ENCODE data around the gene CYP4A22. TPM values are rescaled to one million over a fixed set of nuclear protein-coding genes. Genes with fewer than 3 reads are reported as not detected.
"Not testable (repeated sequence)": the region's sequence is repeated elsewhere in the genome, so short reads cannot be mapped to it uniquely, and the experiment has no call there.

CYP4A22 gene
- total RNA-seq, 1 donor from 2014 or later, result not detected

DNA sequence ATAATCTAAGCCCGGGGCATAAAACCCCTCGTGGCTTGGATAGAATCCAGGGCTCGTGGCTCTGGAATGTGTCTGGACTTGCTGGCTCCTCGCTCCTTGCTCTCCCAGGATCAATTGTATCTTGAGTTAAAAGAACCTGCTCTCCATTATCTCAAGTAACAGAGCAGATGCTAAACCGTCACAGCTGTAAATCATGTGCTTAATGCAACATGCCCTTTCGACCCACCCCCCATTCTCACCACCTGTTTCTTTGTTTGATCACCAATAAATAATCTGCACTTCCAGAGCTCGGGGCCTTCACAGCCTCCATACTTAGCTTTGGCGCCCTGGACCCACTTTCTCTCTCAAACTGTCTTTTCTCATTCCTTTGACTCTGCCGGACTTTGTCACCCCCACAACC lies 11.9 kb downstream of the CYP4A22 start:
- not testable (repeated sequence) for DNase-seq (ENCODE audit: low spot score in 2 of 2); FAIRE-seq

DNA sequence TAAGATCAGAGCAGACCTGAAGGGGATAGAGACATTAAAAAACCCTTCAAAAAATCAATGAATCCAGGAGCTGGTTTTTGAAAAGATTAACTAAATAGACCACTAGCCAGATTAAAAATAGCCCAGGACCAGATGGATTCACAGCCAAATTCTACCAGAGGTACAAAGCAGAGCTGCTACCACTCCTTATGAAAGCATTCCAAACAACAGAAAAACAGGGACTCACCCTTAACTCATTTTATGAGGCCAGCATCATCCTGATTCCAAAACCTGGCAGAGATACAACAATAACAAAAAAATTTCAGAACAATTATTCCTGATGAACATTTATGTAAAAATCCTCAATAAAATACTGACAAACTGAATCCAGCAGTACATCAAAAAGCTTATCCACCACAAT lies 19.2 kb downstream of the CYP4A22 start:
- FAIRE-seq, result not testable (repeated sequence)

DNA sequence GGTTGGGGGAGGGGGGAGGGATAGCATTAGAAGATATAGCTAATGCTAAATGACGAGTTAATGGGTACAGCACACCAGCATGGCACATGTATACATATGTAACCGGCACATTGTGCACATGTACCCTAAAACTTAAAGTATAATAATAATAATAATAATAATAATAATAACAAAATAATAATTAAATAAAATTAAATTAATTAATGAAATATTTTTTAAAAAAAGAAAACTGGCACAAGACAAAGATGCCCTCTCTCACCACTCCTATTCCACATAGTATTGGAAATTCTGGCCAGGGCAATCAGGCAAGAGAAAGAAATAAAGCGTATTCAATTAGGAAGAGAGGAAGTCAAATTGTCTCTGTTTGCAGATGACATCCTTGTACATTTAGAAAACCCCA lies 20.7 kb downstream of the CYP4A22 start:
- FAIRE-seq; DNase-seq (ENCODE audit: low spot score in 2 of 2): not testable (repeated sequence)

More for the DNA sequence above, 19.2 kb downstream of the CYP4A22 start:
- not testable (repeated sequence) for DNase-seq (ENCODE audit: low spot score in 2 of 2)

DNA sequence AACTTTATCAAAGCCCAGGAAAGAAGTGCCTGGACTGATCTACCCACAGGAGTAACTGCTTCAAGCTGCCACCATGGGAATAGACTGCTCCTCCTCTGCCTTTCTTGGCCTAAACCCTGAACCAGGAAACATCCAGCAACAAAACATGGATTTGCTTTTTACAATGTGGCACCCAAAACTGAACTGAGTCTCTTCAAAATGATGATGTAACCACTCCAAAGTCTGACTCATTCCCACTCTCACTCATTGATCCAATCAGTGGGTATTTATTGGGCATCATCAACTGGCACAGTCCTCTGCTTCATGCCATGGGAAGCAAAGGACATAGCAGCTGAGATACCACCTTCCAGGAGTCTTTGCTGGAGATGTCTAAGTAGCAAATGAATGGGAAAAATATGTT lies 23.5 kb downstream of the CYP4A22 start:
- FAIRE-seq, result no peak

DNA sequence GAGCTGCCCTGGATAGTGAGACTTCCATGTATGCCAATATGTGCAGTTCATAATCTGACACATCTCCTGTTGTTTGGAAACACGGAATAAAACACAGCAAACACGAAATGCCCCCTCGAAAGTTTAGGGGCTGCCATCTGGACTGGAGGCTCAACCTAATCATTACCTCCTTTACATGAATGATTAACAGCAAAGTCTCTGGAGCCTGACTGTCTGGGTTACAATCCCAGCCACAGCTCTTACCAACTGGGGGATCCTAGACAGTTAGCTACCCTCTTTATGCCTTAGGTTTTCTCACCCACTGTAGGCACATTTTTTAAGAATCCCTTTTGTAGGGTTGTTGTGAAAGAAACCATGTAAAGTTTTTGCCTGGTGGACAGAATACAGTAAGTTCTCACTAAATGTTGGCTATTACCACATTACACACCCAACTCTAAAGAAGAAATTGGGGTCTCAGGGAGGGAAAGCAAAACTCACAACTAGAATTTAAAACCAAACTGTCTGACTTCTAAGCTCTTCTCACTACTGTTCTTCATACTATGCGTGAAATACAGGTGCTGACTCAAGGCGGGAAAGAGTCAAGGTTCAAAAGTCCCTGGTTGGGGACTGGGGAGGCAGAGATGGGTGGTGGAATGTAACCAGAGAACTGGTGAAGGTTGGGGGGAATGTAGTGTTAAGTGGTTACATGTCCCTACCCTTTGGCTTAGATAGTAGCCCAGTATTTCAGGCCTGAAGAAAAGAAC lies 24.2 kb downstream of the CYP4A22 start:
- DNase-seq (ENCODE audit: low spot score in 2 of 2) (no peak), FAIRE-seq (no peak)

More for the DNA sequence above, 23.5 kb downstream of the CYP4A22 start:
- no peak for DNase-seq (ENCODE audit: low spot score in 2 of 2)

DNA sequence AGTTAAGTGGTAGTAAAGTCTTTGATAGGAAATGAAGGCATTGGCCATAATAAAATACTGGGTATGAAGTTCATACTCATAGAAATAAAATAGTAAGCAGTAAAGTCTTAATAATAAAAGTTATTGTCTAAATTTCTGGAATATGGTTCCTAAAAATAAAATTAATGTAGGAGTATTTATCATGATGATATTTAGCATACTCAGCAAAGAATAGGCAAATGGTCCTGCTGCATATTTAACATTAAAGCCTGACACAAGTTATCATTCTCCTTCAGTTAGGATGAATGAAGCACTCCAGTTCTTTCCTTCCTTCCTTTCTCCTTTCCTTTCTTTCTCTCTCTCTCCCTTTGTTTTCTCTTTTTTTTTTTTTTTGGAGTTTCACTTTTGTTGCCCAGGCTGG lies 27.3 kb downstream of the CYP4A22 start:
- DNase-seq (ENCODE audit: low spot score in 2 of 2) (no peak), FAIRE-seq (no peak)

DNA sequence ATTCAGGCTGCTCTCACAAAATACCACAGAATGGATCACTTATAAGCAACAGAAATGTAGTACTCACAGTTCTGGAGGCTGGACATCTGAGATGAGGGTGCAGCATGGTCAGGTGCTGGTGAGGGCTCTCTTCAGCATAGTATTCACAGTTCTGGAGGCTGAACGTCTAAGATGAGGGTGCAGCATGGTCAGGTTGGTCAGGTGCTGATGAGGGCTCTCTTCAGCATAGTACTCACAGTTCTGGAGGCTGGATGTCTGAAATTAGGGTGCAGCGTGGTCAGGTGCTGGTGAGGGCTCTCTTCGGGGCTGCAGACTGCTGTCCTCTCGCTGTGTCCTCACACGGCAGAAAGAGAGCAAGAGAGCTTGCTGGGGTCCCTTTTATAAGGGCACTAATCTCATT lies 35.5 kb downstream of the CYP4A22 start:
- DNase-seq (ENCODE audit: low spot score in 2 of 2), result no peak
- no peak for FAIRE-seq

DNA sequence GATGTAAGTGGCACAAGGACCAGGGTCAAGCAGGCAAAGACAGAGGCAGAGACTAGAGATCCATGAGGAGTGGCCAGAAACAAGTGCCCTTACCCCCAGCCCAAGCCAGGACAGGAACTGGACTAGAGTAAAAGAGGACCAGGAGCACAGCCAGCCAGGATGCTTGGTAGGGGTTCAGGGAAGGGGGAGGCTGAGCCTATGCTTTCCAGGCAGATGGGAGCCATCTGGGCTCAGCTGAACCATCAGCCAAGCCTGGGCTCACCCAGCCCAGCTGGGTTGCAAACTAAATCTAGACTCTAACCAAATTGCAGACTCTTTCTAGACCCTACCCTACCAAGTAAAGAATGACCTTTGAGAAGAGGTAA lies 37.4 kb downstream of the CYP4A22 start:
- no peak for FAIRE-seq
- no peak for DNase-seq (ENCODE audit: low spot score in 2 of 2)

DNA sequence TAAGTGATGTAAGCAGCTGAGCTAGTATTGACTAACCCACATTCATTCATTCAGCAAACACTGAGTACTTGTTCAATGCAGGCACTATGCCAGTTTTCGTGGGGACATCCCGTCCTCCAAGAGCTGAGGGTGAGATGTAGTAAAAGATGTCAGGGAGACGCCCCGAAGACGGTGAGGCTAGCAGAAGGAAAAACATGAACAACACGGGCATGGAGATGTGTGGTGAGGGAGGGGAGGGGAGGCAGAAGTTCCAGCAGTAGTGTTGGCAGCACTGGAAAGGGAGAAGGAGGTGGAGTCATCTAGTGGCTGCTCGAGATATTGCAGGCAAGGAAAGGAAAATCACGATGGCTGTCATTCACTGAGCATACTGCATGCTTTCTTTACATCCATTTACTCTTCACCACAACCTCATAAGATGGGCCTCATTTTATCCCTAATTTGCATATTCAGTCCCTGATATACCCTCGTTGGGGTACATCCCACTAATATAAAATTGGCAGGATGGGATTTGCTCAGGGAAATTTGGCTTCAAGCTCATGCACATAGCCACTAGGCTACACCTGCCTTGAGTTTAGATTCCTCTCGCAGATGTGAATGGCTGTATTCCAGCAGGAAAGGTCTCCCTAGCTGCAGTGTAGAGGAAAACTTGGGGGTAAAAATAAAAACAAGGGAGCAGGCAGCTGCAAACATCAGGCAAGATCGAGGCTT lies 38.1 kb downstream of the CYP4A22 start:
- DNase-seq (ENCODE audit: low spot score in 2 of 2) (peak; percentile 51 to 69), FAIRE-seq (no peak)

DNA sequence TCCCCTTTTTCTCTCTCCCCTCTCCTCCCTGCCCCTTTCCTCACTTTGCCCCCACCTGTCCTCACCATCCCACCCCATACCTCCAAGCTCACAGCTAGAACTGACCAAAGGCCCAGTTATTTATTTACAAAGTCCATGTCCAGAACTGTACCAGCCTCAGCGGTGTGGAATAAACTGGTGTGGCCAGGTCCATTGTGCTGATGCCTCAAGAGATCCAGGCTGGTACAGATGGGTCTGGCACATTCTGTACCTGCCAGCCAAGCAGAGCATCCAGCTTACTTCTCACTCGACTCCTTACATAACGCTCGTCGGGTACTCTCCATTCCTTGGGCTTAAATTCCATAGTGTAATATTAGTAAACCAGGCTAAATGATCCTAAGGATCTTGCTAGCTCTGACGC lies 40.8 kb downstream of the CYP4A22 start:
- FAIRE-seq (no peak), DNase-seq (ENCODE audit: low spot score in 2 of 2) (no peak)

DNA sequence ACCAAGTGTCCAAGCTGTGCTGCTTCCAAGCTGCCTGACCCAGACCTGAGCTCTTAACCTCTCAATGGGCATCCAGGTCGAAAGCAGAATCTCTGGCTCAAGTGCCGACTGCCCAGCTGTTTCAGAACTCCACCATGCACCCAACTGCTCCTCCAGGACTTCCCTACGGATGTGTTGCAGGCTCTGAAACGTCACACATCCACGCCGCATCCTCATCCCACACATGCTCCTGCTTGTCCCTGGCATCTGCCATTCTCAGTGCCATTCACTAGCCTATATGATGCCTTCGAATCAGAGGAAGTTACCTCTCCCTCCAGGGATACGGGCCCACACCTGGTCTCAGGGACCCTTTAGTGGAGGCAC lies 41.4 kb downstream of the CYP4A22 start:
- FAIRE-seq (no peak), DNase-seq (ENCODE audit: low spot score in 2 of 2) (no peak)

DNA sequence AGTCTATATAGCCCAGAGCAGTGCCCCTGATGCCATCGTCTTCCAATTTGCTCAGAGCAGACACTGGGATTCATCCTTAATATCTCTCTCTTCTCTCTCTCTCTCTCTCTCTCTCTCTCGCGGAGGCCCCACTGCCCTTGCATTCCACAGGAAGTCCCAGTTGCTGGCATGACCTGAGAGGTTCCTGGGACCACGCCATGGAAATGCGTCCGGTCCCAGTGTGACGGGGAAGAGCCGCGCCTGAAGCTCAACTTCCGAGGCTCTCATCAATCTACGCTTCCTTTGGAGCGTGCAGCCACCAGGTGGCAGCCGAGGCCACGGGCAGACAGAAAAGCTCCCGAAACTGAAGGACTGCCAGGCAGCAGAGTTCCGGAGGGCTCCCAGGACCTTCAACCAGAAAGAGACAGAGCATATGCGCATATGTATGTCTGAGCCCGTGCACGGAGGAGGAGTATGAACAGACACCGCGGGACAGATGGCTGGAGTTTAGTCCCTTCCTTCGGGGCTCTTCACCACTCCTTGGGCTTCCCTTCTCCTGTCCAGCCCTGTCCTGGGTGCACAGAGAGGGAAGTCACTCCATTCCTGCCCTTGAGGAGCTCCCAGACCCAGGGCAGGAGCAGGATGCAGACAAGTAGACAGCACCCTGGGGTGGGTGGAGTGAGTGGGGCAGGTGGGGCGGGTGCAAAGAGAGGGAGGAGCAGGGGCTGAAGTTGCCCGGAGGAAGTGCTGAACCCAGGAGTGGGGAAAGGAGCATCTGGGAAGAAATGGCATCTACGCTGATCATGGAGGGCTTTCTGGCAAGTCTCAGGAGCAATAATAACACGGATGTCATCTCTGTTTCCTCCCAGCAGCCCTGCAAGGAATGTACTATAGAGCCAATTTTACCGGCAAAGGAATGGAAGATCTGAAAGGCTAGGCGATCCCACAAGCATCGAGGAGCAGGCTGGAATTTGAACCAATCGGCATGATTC lies 42.1 kb downstream of the CYP4A22 start:
- FAIRE-seq (no peak), DNase-seq (ENCODE audit: low spot score in 2 of 2) (peak; percentile 55 to 83)

DNA sequence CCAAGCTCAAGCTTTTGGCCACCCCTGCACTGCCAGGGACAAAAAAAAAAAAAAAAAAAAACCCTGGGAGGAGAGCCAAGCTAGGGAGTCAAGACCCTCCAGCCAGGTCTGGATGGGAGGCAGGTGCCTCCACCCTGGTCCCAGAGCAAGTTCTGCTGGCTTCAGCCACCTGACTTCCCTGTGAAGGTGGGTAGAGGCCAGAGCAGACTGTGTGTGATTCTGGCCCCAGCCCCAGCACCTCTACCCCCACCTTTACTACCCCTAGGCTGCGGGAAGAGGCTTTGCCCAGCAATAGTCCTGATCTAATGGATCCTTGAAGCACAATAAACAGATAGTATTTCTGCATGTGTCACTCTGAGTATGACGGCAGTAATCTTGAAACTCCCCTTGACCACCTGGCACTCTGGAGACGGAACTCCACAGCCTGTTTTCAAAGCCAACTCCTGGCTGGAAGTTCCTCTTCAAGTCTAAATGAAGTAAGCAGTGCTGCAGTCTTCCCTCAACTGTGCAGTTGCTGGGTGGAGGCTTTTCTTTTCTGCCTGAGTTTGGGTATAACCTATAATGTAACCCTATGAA lies 42.8 kb downstream of the CYP4A22 start:
- FAIRE-seq (no peak), DNase-seq (ENCODE audit: low spot score in 2 of 2) (no peak)

DNA sequence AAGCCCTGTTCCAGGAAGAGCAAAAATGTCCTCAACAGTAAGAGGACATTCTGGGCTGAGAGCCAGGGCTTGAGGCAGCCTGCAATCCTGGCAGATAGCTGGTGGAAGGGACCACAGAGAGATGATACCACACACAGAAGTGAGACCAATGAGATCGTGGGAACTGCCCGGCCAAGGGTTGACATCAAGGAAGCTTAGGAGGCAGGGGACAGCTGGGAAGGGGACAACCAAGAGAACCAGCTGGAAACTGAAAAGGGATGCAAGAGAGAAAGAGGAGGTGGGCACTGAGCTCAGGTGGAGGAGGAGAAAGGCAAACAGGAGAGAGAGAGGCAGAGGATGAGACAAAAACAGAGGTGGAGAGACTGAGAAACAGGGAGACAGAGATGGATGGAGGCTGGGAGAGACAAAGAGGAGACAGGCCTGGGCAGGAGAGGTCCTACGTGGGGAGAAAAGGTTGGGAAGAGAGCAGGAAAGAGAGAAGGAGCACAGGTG lies 43.4 kb downstream of the CYP4A22 start:
- DNase-seq (ENCODE audit: low spot score in 2 of 2), result no peak
- no peak for FAIRE-seq

DNA sequence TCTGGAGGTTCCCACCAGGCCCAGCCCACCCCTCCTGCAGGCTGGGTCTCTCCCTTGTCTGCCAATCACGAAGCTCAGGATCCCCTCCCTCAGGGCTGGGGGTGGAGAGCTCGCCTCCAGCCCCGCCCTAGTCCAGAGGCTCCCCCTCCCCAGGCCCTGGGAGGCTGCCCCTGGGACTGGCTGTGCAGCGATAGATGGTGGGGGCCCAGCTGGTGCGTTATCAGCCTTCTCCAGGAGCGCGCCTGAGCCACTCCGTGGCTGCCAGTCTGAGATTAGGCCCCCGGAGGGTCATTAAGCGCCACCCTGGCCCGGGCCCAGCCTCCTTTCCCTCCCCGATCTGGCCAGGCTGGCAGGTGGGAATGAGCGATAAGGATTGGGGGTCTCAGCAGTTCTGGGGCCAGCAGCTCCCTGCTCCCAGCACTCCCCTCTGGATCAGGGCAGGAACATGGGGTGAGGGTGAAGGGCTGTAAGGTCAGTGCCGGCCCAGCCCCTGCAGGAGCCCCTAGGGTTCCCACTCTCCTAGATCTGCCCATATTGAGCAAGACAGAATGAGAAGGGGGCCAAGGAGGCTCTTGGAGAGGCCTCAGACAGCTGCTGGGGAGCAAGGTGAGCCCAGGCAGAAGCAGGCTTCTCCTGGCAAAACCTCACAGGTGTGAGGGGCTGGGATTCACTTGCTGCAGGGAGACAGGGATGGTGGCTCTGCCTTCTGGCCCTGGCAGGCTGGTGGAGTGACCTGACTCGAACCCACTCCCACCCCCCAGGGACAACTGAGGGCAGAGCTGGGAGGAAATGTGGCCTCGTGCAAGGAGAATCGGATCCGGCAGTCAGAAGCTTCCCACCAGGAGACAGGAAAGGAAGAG lies 44.1 kb downstream of the CYP4A22 start:
- FAIRE-seq (no peak), DNase-seq (ENCODE audit: low spot score in 2 of 2) (no peak)

DNA sequence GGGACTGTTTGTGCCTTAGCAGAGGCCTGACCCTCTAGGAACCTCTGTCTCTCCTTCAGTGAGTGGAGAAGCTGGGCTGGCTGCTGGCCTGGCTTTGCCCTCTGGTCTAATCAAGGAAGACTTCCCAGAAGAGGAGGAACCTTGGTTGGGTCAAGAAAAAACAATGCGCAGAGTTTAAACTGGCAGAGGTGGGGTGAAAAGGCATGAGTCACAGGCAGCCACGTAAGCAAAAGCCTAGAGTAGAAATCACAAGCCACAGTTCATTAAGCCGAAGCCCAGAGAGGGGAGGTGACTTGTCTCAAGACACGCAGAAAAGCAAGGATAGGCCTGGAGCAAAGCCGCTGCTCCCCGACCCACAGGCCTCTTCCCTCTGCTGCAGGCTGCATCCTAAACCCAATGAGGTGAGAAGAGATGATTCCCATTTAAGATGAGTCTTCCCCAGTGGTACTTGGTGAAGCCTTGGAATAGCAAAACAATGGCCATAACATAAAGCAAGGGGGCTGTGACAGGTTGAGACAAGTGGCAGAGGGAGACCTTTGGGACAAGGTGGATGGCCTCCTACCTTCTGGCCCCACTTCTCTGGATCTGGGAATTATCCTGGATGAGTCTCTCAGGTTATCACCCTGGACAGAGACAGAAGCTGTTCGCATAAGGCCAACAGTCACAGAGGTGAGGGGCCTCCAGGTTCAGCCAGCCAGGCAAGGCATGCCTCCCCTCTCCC lies 44.9 kb downstream of the CYP4A22 start:
- FAIRE-seq (no peak), DNase-seq (ENCODE audit: low spot score in 2 of 2) (no peak)

DNA sequence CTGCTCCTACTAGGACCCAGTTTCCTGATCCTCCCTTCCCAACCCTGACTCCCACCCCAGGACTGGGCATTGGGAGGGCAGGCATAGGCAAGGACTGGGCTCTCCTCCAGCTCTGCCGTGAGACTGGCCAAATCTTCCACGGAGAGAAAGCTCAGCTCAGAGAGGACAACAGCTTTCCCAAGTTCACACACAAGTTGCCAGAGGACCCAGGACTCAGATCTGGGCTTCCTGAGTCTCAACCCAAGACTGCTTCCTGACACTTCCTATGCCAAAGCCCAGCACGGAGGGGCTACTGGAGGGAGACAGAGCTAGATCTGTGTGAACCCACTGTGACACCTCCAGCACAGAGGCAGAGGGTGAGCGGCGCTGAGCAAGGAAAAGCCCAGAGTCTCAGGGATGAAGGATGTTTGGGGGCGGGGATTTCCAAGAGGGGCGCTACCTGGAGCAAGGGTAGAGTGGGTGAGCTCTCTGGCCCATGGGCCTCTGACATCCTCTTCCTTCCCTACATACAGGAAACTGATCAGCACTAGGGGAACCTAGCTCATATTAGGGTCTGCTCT lies 45.5 kb downstream of the CYP4A22 start:
- FAIRE-seq (no peak), DNase-seq (ENCODE audit: low spot score in 2 of 2) (no peak)

DNA sequence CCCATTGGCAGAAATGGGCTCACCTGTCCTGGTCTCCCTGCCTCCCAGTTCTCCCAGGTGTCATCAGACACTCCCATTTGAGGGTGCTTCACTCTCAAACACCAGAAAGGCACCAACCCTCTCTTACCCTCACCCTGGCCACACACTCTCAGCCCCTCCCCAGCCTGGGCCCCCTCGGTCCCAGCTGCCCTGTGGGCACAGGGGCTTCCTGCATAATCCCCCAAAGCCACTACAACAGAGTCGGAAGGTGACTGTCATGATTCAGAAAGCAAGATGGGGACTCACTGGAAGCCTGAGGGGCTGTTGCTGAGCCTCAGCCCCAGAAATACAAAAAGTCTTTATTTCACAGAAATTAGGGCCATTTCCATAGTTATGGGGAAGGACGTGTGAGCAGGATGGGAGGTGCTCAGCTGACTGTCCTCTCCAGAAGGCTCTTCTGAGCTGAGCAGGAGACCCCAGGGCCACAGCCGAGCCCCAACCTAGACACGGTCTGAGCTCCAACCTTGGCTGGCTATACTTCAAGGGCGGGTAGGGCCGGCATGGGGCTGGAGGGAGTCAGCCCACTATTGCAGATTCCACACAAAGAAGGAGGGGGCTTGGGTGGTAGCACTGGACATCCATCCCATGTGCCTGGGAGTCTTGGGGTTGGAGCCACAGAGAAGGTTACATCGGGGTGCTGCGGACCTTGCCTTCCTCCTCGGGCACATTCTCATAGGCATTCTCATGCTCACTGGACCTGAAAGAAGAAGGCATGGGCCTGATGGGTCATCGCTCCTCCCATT lies 46.3 kb downstream of the CYP4A22 start:
- FAIRE-seq (no peak), DNase-seq (ENCODE audit: low spot score in 2 of 2) (no peak)
